ENCODE data around the gene GPR68. TPM values are rescaled to one million over a fixed set of nuclear protein-coding genes. Genes with fewer than 3 reads are reported as not detected.

GPR68 gene
- total and polyA plus RNA-seq, 2 of the 4 experiments (the other 2 are of a cell fraction) = 0.72 to 0.94 TPM

DNA sequence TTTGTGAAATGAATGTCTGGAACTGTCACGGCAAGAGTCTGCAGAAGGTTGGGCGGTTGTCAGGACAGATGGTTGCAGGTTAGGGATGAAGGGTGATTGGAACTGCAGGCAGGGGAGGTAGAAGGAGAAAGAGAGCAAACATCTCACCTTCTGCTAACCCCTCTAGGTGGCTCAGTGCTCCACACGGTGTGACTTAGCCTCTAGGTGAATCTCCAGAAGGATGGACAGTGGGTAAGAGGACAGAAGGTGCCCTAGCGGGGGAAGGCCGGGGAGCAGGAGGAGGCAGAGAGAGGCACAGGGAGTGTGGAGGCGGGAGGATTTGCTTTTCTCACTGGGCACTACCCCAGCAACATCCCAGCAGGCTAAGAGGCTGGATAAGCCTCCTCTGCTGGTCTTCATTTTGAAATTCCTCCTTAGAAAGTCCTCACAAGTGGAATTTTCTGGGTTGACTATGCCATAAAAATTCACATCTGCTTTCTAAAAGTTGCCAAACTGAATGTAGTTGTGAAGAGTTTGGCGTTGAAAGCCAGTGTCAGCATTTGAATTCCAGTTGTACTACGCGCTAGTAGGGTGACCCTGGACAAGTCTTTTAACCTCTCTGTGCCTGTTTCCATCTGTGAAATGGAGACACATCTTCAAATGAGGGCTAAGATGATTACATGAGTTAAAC lies 10.7 kb upstream of the GPR68 start:
- no peaks in the 10 kb centered on the region for H3K9me3 ChIP-seq (ENCODE audit: control insufficient read depth, insufficient read depth, low read length)
- no peak overlapping the region for H3K9ac ChIP-seq (ENCODE audit: low read depth, low read length)
- no peaks in the 10 kb centered on the region for H3K36me3 ChIP-seq (ENCODE audit: control insufficient read depth, insufficient read depth, low read length)
- dilution Hi-C loops (cut with HindIII; ENCODE audit: low sequenced_read_pairs, unreplicated experiment) = no loop called here
- H3K9me1 ChIP-seq (ENCODE audit: insufficient read depth, low read length) = no peaks in the 10 kb centered on the region
- TF ChIP-seq POLR2A (IDR thresholded peaks at IDR 0.05; ENCODE audit: low read depth, low read length) (no peak), CEBPB (IDR thresholded peaks at IDR 0.05; ENCODE audit: low read depth, low read length) (no peak), SMC3 (IDR thresholded peaks at IDR 0.05; ENCODE audit: low read depth, low read length) (no peak), NFE2L2 (IDR thresholded peaks at IDR 0.05; ENCODE audit: low read depth, low read length) (no peak), CHD1 (IDR thresholded peaks at IDR 0.05; ENCODE audit: low read depth, low read length) (no peak), CTCF (conservative IDR thresholded peaks at IDR 0.05; ENCODE audit: low read depth, low read length) (no peak), MXI1 (IDR thresholded peaks at IDR 0.05; ENCODE audit: borderline replicate concordance, low read depth, low read length) (no peak)
- TF ChIP-seq, protein P1, sequence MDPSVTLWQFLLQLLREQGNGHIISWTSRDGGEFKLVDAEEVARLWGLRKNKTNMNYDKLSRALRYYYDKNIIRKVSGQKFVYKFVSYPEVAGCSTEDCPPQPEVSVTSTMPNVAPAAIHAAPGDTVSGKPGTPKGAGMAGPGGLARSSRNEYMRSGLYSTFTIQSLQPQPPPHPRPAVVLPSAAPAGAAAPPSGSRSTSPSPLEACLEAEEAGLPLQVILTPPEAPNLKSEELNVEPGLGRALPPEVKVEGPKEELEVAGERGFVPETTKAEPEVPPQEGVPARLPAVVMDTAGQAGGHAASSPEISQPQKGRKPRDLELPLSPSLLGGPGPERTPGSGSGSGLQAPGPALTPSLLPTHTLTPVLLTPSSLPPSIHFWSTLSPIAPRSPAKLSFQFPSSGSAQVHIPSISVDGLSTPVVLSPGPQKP (IDR thresholded peaks at IDR 0.05; ENCODE audit: borderline replicate concordance, low read depth, low read length) = no peak
- TF ChIP-seq, protein P2, sequence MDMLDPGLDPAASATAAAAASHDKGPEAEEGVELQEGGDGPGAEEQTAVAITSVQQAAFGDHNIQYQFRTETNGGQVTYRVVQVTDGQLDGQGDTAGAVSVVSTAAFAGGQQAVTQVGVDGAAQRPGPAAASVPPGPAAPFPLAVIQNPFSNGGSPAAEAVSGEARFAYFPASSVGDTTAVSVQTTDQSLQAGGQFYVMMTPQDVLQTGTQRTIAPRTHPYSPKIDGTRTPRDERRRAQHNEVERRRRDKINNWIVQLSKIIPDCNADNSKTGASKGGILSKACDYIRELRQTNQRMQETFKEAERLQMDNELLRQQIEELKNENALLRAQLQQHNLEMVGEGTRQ (IDR thresholded peaks at IDR 0.05; ENCODE audit: low read depth, low read length) = no peak
- no peak overlapping the region for H2BK5ac ChIP-seq (ENCODE audit: low read depth, low read length, poor library complexity, severe bottlenecking)
- no CpG with 5 or more reads among the region's 9 CpGs for WGBS, 2 experiments (ENCODE audit: extremely low coverage in 2 of 2, insufficient read length in 1 of 2)
- in situ Hi-C loops (cut with MboI; ENCODE audit: low sequenced_read_pairs) = no loop called here
- no peak overlapping the region for H3K23ac ChIP-seq (ENCODE audit: low read depth, low read length)
- no peak overlapping the region for H2BK20ac ChIP-seq (ENCODE audit: low read depth, low read length)
- H3K4me1 ChIP-seq (ENCODE audit: control insufficient read depth, insufficient read depth, low read length) = peaks cover 2% of the 10 kb centered on the region; the same call in 1 of the 2 replicates
- CTCF ChIA-PET = no interaction called here
- no peak overlapping the region for H3K4ac ChIP-seq (ENCODE audit: low read depth, low read length)
- no peaks in the 10 kb centered on the region for H3K79me1 ChIP-seq (ENCODE audit: low read depth in 1 of 2, low read length in 2 of 2)
- POLR2A ChIA-PET (ENCODE audit: unreplicated experiment) = no interaction called here
- no peak overlapping the region for H4K5ac ChIP-seq (ENCODE audit: low read depth, low read length)
- no peak overlapping the region for H3K56ac ChIP-seq (ENCODE audit: extremely low read depth, insufficient read depth, low read length)
- BruUV-seq (replicated peaks) = no TSS peak
- intact Hi-C loops (cut with micrococcal nuclease) = no loop called here
- H3K4me3 ChIP-seq (ENCODE audit: insufficient read depth, low read depth, low read length) = no peak overlapping the region
- no peak overlapping the region for H3K14ac ChIP-seq (replicated peaks; ENCODE audit: low read depth, low read length)
- DNase-seq (no peak), ATAC-seq (ENCODE audit: low read depth) (no peak)
- H3K18ac ChIP-seq (ENCODE audit: low read depth, low read length) = no peak overlapping the region
- H3K27me3 ChIP-seq (ENCODE audit: control insufficient read depth, insufficient read depth, low read length) = peaks cover 23% of the 10 kb centered on the region; the same call in 1 of the 2 replicates
- no peak overlapping the region for H3K27ac ChIP-seq (ENCODE audit: insufficient read depth, low read length)
- no peak overlapping the region for H2BK120ac ChIP-seq (ENCODE audit: low read depth, low read length)
- no peak overlapping the region for H2AK9ac ChIP-seq (replicated peaks; ENCODE audit: low read depth, low read length, poor library complexity)
- H2BK15ac ChIP-seq (ENCODE audit: low read depth, low read length) = no peak overlapping the region
- H2AK5ac ChIP-seq (ENCODE audit: low read depth, low read length) = no peak overlapping the region
- H2AFZ ChIP-seq (replicated peaks; ENCODE audit: low read length, poor library complexity) = peak overlapping the region; percentile 33
- no peak overlapping the region for H4K91ac ChIP-seq (ENCODE audit: insufficient read depth, low read depth, low read length)
- no peak overlapping the region for H4K8ac ChIP-seq (ENCODE audit: low read depth in 2 of 2, low read length in 2 of 2)
- H4K20me1 ChIP-seq (ENCODE audit: insufficient read depth, low read length) = no peaks in the 10 kb centered on the region
- no peak overlapping the region for H3K4me2 ChIP-seq (ENCODE audit: low read depth, low read length)

Measured in IMR-90 (cell line).